Suprapubic skin (tissue), 4 donors: Measurements from ENCODE around the gene PFKM.

Experiments
- POLR2A ChIP-seq, 2 donors: fragments of 450-650 bp; IDR thresholded peaks; one replicate each; pipeline ENCODE4 v1.6.1; 2017; ENCODE audit warnings: antibody characterized with exemption in 2 of 2, mild to moderate bottlenecking in 2 of 2, moderate library complexity in 2 of 2
- POLR2AphosphoS5 ChIP-seq, 3 donors: sonication (generic); formaldehyde crosslinking; IDR thresholded peaks; one replicate each; pipeline ENCODE4 v1.6.1; 2017; ENCODE audit warnings: antibody characterized with exemption in 3 of 3
- TF ChIP-seq, protein P1 (sequence below), 2 donors: fragments of 200-600 bp in 1 of 2; fragments of 450-650 bp in 1 of 2; sonication (generic) in 1 of 2; IDR thresholded peaks; one replicate each; pipeline ENCODE4 v1.5.1; 2016 to 2019; ENCODE audit warnings: antibody characterized with exemption in 2 of 2, mild to moderate bottlenecking in 1 of 2, moderate library complexity in 1 of 2

DNA sequence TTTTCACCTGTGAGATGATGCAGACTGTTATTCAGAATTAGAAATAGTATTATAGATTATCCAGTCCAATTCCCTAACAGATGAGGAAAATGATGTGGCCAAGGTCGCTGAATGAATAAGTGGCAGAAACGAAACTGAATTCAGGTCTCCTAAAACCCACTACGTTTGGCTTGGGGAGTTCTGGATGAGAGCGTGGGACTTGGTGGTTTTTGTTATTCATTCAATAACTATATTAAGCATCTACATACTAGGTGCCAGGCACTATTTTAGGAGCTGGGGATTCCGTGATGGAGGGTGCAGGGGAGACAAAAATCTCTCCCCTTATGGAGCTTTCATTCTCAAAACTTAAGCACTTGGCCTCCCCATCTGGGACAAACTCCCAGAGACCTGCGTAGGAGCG, 63.5 kb downstream of the PFKM start:
- TF ChIP-seq, protein P1, sequence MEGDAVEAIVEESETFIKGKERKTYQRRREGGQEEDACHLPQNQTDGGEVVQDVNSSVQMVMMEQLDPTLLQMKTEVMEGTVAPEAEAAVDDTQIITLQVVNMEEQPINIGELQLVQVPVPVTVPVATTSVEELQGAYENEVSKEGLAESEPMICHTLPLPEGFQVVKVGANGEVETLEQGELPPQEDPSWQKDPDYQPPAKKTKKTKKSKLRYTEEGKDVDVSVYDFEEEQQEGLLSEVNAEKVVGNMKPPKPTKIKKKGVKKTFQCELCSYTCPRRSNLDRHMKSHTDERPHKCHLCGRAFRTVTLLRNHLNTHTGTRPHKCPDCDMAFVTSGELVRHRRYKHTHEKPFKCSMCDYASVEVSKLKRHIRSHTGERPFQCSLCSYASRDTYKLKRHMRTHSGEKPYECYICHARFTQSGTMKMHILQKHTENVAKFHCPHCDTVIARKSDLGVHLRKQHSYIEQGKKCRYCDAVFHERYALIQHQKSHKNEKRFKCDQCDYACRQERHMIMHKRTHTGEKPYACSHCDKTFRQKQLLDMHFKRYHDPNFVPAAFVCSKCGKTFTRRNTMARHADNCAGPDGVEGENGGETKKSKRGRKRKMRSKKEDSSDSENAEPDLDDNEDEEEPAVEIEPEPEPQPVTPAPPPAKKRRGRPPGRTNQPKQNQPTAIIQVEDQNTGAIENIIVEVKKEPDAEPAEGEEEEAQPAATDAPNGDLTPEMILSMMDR (IDR thresholded peaks at IDR 0.05), result no peak
- no peak for TF ChIP-seq POLR2AphosphoS5 (IDR thresholded peaks at IDR 0.05)
- no peak for TF ChIP-seq POLR2A (IDR thresholded peaks at IDR 0.05)
